GM15510 (cell line): ENCODE data around the gene PPFIA1.

Source experiments
- POLR2A ChIP-seq: IDR thresholded peaks from 3 replicates; pipeline ENCODE4 v1.6.1; 2011; ENCODE audit warnings: borderline replicate concordance; ENCODE audit not compliant: insufficient read length; ENCODE audit errors: extremely low read depth

PPFIA1 gene

DNA sequence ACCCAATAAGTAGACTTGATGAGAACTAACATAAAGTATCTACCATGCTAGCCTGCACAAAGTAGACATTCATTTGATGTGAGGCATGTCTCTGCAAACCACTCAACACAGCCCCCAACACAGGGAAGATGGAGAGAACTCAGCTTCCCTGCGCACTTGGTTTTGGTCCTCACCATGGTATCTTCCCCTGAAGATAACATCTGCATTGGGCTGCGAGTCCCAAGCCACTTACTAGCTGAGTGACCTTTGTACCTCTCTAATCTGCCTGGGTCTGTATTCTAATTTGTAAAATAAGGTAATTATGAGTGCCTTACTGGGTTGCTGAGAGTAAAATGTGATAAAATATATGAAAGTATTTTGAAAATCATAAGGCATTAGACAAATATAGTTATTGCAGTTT lies 30.7 kb downstream of the PPFIA1 start:
- TF ChIP-seq POLR2A: no peak

DNA sequence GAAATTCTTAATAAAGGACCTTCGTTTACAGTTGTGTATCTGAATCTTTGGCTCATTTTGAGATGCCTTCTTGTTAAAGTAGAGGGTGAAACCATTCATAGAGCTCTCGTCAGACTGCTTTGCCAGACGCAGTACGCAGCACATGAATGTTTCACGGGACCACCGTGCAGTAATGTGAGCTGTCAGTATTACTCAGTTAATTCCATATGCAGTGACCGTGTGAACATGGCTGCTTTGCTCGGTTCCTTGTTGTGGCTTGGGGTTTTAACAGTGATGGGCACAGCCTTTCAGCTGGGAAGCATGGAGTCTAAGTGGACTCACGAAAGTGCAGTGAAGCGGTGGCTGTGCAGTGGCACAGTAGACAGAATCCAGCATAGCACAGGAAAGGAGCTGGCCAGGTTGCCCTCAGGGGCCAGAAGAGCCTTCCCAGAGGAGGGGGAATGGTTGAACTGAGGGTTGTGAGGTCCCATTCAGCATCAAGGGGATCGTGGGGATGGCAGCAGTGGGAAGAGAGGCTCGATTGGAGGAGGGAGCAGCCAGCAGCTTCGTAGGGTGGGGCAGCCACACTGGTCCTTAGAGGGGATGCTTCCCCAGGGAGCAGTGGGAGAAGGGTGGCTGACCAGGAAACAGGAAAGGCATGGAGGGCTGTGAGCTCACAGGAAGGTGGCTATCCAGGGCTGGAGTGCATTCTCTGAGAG lies 31.4 kb downstream of the PPFIA1 start:
- TF ChIP-seq POLR2A: no peak

DNA sequence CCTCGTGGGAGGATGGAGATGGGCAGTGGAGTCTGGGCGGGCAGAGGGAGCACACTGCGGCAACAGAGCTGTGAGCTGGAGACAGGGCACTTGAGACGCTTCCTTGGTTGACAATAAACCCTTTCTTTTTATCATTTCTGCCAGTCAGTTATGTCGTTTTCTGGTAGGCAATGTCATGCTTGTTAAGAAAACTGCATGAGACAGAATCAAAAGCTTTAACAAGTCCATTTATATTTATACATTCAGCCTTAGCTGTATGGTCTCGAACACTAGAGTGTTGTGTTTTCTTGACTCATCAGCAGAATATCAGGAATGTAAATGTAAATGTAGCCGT lies 31.9 kb downstream of the PPFIA1 start:
- TF ChIP-seq POLR2A: no peak

DNA sequence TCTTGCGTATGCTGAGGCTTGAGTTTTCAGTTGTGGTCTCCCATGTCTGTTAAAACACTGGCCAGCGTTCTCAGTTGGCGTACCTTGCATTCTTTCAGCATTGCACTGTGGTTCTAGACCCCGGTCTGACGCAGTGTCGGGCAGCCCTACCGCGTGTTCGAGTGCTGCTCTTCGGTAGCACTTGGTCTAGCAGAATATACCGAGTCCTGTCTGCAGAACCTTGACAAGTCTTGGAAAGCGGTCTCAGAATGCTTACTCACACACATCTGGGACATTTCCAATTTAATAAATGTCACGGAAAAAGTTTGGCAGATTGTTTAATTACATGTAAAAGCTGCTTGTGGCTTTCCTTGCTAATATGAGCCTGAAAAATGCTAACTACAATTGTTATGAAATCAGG lies 32.6 kb downstream of the PPFIA1 start:
- TF ChIP-seq POLR2A: no peak

DNA sequence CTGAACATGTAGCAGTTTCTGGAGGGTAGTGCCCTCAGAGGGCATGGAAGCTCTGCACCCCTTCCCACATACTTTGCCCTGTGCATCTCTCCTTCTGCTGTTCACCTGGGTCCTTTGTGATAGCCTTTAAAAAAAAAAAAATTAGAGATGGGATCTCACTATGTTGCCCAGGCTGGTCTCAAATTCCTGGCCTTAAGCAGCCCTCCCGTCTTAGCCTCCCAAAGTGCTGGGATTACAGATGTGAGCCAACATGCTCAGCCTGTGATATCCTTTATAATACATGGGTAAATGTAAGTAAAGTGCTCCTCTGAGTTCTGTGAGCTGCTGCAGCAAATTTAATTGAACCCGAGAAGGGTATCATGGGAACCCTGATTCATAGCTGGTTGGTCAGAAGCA lies 33.7 kb downstream of the PPFIA1 start:
- TF ChIP-seq POLR2A: no peak

DNA sequence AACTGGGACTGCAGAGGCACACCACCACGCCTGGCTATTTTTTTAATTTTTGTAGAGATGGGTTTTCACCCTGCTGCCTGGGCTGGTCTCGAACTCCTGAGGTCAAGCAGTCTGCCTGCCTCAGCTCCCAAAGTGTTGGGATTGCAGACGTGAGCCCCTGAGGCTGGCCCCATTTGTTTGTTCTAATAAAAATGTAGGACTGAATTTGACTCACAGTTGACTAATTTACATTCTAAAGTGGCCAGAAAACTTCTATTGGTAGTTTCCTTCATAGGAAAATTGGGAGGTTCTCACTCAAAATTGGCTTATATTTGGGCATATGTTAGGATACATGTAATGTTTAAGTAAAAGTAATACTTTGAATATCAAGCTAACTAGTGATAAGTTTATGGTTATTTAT lies 35.0 kb downstream of the PPFIA1 start:
- no peak for TF ChIP-seq POLR2A

DNA sequence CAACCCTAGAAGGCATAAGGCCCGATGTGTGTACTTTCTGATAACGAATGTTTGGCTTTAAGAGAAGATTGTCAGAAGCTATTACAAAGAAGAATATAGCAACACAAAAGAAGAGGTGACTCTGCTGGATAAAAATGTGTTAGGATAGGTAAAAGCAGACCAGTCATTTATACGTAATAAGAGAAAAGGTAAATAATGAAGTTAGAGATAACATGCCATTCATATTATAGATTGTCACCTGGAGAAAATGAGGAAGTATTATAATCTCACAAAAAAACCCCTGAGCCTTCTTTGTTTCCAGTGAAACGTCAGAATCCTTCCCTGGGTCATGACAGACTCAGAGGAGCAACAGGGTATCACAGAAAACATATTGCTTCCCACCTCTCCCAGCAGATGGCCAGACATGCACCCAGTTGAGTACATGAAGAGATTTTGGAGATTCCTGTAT lies 36.1 kb downstream of the PPFIA1 start:
- no peak for TF ChIP-seq POLR2A

DNA sequence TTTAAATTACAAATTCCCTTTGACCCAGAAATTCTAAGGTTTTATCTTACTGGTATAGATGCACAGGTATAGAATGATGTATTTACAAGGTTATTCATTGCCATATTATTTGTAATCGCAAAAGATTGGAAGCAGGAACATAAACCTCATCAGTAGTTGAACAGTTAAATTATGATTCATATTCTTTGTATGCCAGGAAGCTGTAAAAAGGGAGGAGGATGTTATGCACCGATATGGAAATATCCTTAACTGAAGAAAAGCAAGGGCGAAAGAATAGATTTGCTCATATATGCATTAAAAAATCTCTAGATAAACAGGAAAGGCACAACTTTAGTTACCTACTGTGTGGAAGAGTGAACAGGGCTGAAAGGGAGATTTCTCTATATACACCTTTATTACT lies 36.7 kb downstream of the PPFIA1 start:
- TF ChIP-seq POLR2A: no peak

DNA sequence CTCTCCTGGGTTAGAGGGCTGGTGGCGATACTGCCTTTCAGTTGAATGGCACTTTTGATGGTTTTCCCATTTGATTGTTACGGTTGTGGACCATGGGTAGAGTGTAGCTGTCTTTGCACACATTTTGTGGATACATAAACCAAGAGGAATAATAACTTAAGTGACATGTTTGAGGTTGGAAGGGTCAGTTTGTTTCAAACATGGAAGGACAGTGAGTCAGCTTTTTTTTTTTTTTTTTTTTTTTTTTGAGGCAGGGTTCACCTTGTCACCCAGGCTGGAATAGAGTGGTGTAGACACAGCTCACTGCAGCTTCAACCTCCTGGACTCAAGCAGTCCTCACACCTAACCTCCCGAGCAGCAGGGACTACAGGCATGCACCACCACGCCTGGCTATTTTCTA lies 41.1 kb downstream of the PPFIA1 start:
- TF ChIP-seq POLR2A: no peak

DNA sequence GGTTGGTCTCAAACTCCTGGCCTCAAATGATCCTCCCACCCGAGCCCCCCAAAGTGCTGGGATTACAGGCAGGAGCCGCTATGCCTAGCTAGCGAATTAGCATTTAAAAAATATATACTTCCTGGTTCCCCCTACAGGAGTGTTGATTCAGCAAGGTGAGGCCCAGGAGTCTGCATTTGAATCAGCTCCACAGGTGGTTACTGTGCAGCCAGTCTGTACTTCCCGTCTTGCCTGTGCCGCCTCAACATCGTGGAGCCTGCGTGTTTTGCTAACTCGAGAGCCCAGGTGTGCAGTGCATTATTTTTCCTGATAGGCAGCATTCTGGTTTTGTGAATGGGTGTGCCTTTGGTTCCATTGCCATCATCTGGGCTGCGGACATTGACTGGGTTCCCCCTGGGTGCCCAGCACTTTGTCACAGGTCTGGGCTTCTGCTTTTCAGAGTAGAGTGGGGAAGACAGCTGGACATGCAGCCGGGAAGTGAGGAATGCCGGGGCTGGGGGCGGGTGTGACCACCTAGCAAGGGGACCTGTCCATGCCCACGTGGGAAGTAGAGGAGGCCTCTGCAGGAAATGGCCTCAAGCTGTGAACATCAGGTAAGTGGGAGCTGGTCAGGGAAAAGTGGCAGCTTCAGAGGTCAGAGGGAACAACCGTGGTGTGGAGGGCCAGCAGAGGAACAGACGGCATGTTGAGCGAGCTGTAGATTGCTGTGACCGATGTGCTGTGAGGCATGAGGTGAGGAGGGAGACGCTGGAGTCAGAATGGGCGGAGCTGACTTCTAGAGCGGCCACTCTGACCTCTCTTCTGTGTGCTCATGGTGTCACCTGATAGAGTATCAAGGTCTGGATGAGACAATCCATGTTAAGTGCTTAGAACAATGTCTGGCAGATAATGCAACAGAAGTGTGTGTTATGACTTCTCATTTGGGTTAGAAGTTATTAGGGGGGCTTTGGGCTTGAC lies 42.2 kb downstream of the PPFIA1 start:
- TF ChIP-seq POLR2A: no peak

DNA sequence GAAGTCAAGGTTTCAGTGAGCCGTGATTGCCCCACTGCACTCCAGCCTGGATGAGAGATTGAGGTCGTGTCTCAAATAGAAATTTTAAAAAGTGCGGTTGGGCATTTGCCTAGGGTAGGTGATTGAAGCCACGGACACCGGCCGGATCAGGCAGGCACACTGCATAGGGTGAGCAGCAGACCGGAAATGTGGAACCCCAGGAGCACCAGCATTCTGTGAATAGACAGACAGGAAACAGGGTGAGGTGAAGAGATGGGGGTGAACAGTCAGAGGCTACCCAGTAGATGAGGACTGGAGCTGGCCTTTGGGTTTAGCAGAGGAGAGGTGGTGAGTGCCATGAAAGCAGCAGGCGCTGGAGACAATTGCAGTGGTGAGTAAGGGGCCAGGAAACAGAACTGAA lies 43.5 kb downstream of the PPFIA1 start:
- no peak for TF ChIP-seq POLR2A

DNA sequence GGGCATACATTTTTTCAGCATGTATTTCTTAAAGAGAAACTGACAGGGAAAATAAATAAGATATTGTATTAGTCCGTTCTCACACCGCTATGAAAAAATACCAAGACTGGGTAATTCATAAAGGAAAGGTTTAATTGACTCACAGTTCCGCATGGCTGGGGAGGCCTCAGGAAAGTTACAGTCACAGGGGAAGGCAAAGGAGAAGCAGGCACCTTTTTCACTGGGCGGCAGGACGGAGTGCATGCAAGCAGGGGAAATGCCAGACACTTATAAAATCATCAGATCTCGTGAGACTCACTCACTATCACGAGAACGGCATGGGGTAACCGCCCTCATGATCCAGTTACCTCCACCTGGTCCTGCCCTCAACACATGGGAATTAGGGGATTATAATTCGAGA lies 44.2 kb downstream of the PPFIA1 start:
- no peak for TF ChIP-seq POLR2A

DNA sequence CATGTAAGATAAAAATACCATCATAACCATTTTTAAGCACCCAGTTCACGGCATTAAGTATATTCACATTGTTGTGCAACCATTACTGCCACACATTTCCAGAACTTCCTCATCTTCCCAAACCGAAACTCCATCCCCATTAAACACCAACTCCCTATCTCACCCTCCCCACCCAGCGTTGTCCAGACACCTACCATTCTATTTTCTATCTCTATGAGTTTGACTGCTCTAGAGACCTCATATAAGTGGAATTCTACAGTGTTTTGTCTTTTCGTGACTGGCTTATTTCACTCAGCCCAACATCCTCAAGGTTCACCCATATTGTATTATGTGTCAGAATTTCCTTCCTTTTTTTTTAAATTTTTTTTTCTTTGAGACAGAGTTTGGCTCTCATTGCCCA lies 45.2 kb downstream of the PPFIA1 start:
- TF ChIP-seq POLR2A: no peak

DNA sequence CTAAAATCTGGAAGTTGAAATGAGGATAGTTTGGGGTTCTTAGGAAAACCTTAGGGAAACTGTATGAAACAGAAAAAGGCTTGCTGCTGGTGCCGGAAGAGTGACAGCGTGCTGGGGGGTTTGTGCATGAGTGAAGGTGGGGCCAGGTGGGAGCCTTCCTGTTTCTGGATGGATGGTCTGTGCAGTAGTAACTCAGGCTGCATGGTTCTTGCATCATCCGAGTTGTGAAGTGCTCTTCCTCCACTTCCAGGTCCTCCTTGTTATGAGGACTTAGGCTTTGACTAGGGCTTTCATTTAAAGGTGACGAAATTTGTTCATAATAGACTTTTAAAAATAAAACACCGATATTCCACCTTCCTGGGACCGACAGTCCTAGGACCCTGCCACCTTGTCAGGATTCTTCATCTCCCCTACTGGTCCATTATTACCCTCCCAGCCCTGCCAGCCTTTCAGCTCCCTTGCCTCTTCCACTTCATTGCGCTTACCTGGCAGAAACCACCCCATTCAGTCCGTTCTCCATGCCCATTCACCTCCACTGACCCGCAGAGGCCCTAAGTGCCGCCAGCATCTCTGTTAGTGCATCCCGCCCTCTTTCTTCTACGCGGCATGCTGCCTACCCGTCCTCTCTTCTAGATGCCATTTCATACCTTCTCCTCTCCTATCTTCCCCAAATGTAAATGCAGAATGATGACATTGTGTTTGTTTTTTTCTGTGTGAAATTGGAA lies 47.3 kb downstream of the PPFIA1 start:
- TF ChIP-seq POLR2A: no peak

DNA sequence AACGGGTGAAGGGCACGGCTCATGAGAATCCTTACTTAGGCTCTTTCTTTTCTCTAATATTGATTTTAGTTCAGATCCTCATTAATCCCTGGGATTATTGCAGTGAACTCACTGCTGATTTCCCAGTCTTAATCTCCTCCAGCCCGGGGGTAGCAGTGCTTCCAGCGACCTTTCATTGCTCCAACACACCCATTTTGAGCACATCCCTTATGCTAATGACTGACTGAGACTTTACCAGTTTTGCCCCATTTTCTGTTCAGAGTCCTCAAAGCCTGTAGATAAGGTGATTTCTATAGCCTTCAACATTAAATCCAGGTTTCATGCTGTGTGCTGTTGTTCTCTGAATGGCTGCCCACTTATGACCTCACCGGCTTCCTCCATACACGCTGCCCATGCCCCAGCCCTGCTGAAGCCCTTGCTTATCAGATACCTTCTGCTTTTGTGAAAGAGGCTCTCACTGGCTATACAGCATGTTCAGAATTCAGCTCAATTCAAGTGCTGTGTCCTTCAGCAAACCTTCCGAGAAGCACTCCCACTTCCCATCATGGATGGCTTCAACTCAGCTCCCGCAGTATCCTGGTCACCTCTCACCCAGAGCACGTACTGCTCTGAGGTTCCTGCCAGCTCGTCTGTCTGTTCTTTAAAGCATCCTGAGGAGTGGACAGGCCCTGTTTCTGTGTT lies 49.0 kb downstream of the PPFIA1 start:
- no peak for TF ChIP-seq POLR2A
